GM12872 (cell line): Measurements from ENCODE around the gene PTPRG.

ENCODE experiments used
- CTCF ChIP-seq: IDR thresholded peaks from 3 replicates; pipeline ENCODE4 v1.5.1; 2011; ENCODE audit warnings: low read depth, mild to moderate bottlenecking, low read length, moderate library complexity; ENCODE audit not compliant: insufficient read depth

Gene PTPRG

GRCh38 chr3:62127116-62127515 lies 565.7 kb downstream of the PTPRG start:
- no peak for TF ChIP-seq CTCF

- TF ChIP-seq CTCF: no peak
Measured at GRCh38 chr3:62128051-62128450, 566.7 kb downstream of the PTPRG start.

- no peak for TF ChIP-seq CTCF
Measured at GRCh38 chr3:62128681-62129080, 567.3 kb downstream of the PTPRG start.

GRCh38 chr3:62131050-62131449 lies 569.7 kb downstream of the PTPRG start:
- no peak for TF ChIP-seq CTCF

- peak; percentile 21; the same call in 1 of the 3 replicates for TF ChIP-seq CTCF
Measured at GRCh38 chr3:62131620-62132019, 570.2 kb downstream of the PTPRG start.

GRCh38 chr3:62132027-62132602 lies 570.7 kb downstream of the PTPRG start:
- no peak for TF ChIP-seq CTCF

GRCh38 chr3:62133015-62133414 lies 571.6 kb downstream of the PTPRG start:
- TF ChIP-seq CTCF: no peak
